IMR-90 (cell line): ENCODE data around the gene MOAP1. TPM values are rescaled to one million over a fixed set of nuclear protein-coding genes. Genes with fewer than 3 reads are reported as not detected.

Experiments
- ATAC-seq: fragments of 200-7000 bp; cut with Tn5 transposase; 2 replicates; pipeline ENCODE4 v1.9.1; 2020; ENCODE audit warnings: low read depth, mild to moderate bottlenecking, moderate library complexity
- BruUV-seq: library from RNA; stranded (reverse); fragments of 400-500 nt; replicated peaks from 2 replicates; lab custom pipeline; 2021; lab: Mats Ljungman, UMichigan
- CTCF ChIA-PET: fragments of 300-600 bp; formaldehyde crosslinking; extraction: SDS; loops from one replicate; lab custom pipeline; 2021; ENCODE audit warnings: antibody characterized with exemption; lab: Yijun Ruan, JAX
- POLR2A ChIA-PET: fragments of 300-600 bp; sonication (Branson Sonifier 250); formaldehyde crosslinking; loops from one replicate; lab custom pipeline; 2022; ENCODE audit warnings: antibody characterized with exemption; ENCODE audit not compliant: unreplicated experiment; lab: Charles Lee
- DNase-seq: peaks from one replicate; pipeline ENCODE4 v3.0.0; 2013
- H2AFZ ChIP-seq: replicated peaks from 2 replicates; pipeline ENCODE3; 2013; ENCODE audit warnings: low read length, mild to moderate bottlenecking; ENCODE audit not compliant: poor library complexity
- H2AK5ac ChIP-seq: 2 replicates; pipeline ENCODE4 v1.6.1; 2013; ENCODE audit warnings: low read depth, low read length, inconsistent platforms
- H2AK9ac ChIP-seq: replicated peaks from 2 replicates; pipeline ENCODE3; 2013; ENCODE audit warnings: mild to moderate bottlenecking, low read depth, low read length, moderate library complexity; ENCODE audit not compliant: poor library complexity
- H2BK120ac ChIP-seq: 2 replicates; pipeline ENCODE4 v1.6.1; 2013; ENCODE audit warnings: low read depth, low read length, inconsistent platforms
- H2BK15ac ChIP-seq: 3 replicates; pipeline ENCODE4 v1.6.1; 2013; ENCODE audit warnings: low read depth, low read length, inconsistent platforms
- H2BK20ac ChIP-seq: 2 replicates; pipeline ENCODE4 v1.6.1; 2013; ENCODE audit warnings: low read depth, mild to moderate bottlenecking, inconsistent platforms, low read length, moderate library complexity
- H2BK5ac ChIP-seq: 2 replicates; pipeline ENCODE4 v1.6.1; 2013; ENCODE audit warnings: mild to moderate bottlenecking, low read depth, low read length, inconsistent platforms; ENCODE audit not compliant: poor library complexity, severe bottlenecking
- H3K14ac ChIP-seq: replicated peaks from 2 replicates; pipeline ENCODE4 v1.6.1; 2013; ENCODE audit warnings: low read depth, low read length, inconsistent platforms
- H3K18ac ChIP-seq: 2 replicates; pipeline ENCODE4 v1.6.1; 2013; ENCODE audit warnings: low read depth, low read length, control low read depth
- H3K23ac ChIP-seq: 2 replicates; pipeline ENCODE4 v1.6.1; 2013; ENCODE audit warnings: low read depth, low read length, inconsistent platforms
- H3K27ac ChIP-seq: 2 replicates; pipeline ENCODE4 v1.5.1; 2013; ENCODE audit warnings: mild to moderate bottlenecking, control low read depth, low read length; ENCODE audit not compliant: insufficient read depth
- H3K27me3 ChIP-seq: 2 replicates; pipeline ENCODE4 v1.6.1; 2013; ENCODE audit warnings: low read length; ENCODE audit not compliant: control insufficient read depth, insufficient read depth
- H3K36me3 ChIP-seq: 2 replicates; pipeline ENCODE4 v1.6.1; 2013; ENCODE audit warnings: low read length, mixed read lengths; ENCODE audit not compliant: control insufficient read depth, insufficient read depth
- H3K4ac ChIP-seq: 2 replicates; pipeline ENCODE4 v1.6.1; 2013; ENCODE audit warnings: low read depth, low read length, inconsistent platforms
- H3K4me1 ChIP-seq: 2 replicates; pipeline ENCODE4 v1.6.1; 2013; ENCODE audit warnings: low read length, mixed read lengths; ENCODE audit not compliant: control insufficient read depth, insufficient read depth
- H3K4me2 ChIP-seq: 2 replicates; pipeline ENCODE4 v1.6.1; 2013; ENCODE audit warnings: low read depth, mild to moderate bottlenecking, control low read depth, low read length, moderate library complexity
- H3K4me3 ChIP-seq: 2 replicates; pipeline ENCODE4 v1.5.1; 2013; ENCODE audit warnings: low read depth, mild to moderate bottlenecking, control low read depth, low read length, moderate library complexity; ENCODE audit not compliant: insufficient read depth
- H3K56ac ChIP-seq: 2 replicates; pipeline ENCODE4 v1.6.1; 2013; ENCODE audit warnings: low read length, inconsistent platforms; ENCODE audit not compliant: insufficient read depth; ENCODE audit errors: extremely low read depth
- H3K79me1 ChIP-seq, 2 experiments: 2 replicates each; pipeline ENCODE4 v1.6.1; 2013; ENCODE audit warnings: low read length in 2 of 2, inconsistent platforms in 1 of 2, low read depth in 1 of 2
- H3K9ac ChIP-seq: 2 replicates; pipeline ENCODE4 v1.6.1; 2013; ENCODE audit warnings: low read depth, low read length, control low read depth
- H3K9me1 ChIP-seq: 2 replicates; pipeline ENCODE4 v1.6.1; 2013; ENCODE audit warnings: low read length, inconsistent platforms; ENCODE audit not compliant: insufficient read depth
- H3K9me3 ChIP-seq: 2 replicates; pipeline ENCODE4 v1.6.1; 2013; ENCODE audit warnings: low read length; ENCODE audit not compliant: control insufficient read depth, insufficient read depth
- H4K20me1 ChIP-seq: 2 replicates; pipeline ENCODE4 v1.6.1; 2013; ENCODE audit warnings: low read length, inconsistent platforms; ENCODE audit not compliant: insufficient read depth
- H4K5ac ChIP-seq: 2 replicates; pipeline ENCODE4 v1.6.1; 2013; ENCODE audit warnings: mild to moderate bottlenecking, low read depth, low read length, control low read depth
- H4K8ac ChIP-seq, 2 experiments: 2 replicates each; pipeline ENCODE4 v1.6.1; 2013; ENCODE audit warnings: low read depth in 2 of 2, low read length in 2 of 2, control low read depth in 1 of 2, inconsistent platforms in 1 of 2
- H4K91ac ChIP-seq: 2 replicates; pipeline ENCODE4 v1.6.1; 2013; ENCODE audit warnings: low read depth, low read length, inconsistent platforms; ENCODE audit not compliant: insufficient read depth
- BHLHE40 ChIP-seq: fragments of 150-350 bp; IDR thresholded peaks from 2 replicates; pipeline ENCODE4 v1.6.1; 2016; ENCODE audit warnings: mild to moderate bottlenecking, low read depth, low read length
- CEBPB ChIP-seq: IDR thresholded peaks from 2 replicates; pipeline ENCODE4 v1.6.1; 2012; ENCODE audit warnings: low read depth, low read length, improper control_type of control experiment
- CHD1 ChIP-seq: IDR thresholded peaks from 2 replicates; pipeline ENCODE4 v1.6.1; 2012; ENCODE audit warnings: low read depth, low read length, improper control_type of control experiment
- CTCF ChIP-seq: conservative IDR thresholded peaks from 2 replicates; pipeline ENCODE4 v1.5.1; 2012; ENCODE audit warnings: mild to moderate bottlenecking, low read depth, low read length, improper control_type of control experiment
- ELK1 ChIP-seq: fragments of 150-350 bp; IDR thresholded peaks from 2 replicates; pipeline ENCODE4 v1.6.1; 2016; ENCODE audit warnings: low read depth, mild to moderate bottlenecking, low read length, moderate library complexity, borderline replicate concordance
- FOS ChIP-seq: fragments of 150-350 bp; IDR thresholded peaks from 2 replicates; pipeline ENCODE4 v1.6.1; 2016; ENCODE audit warnings: low read depth, low read length
- MAFK ChIP-seq: IDR thresholded peaks from 2 replicates; pipeline ENCODE4 v1.6.1; 2012; ENCODE audit warnings: low read depth, low read length, improper control_type of control experiment
- MAZ ChIP-seq: IDR thresholded peaks from 2 replicates; pipeline ENCODE4 v1.6.1; 2012; ENCODE audit warnings: low read depth, mild to moderate bottlenecking, low read length, improper control_type of control experiment, moderate library complexity, borderline replicate concordance
- MXI1 ChIP-seq: IDR thresholded peaks from 2 replicates; pipeline ENCODE4 v1.6.1; 2012; ENCODE audit warnings: low read depth, mild to moderate bottlenecking, low read length, moderate library complexity, borderline replicate concordance
- NFE2L2 ChIP-seq: fragments of 150-350 bp; IDR thresholded peaks from 2 replicates; pipeline ENCODE4 v1.6.1; 2016; ENCODE audit warnings: low read depth, mild to moderate bottlenecking, low read length
- POLR2A ChIP-seq: IDR thresholded peaks from 2 replicates; pipeline ENCODE4 v1.6.1; 2012; ENCODE audit warnings: mild to moderate bottlenecking, low read depth, low read length
- RAD21 ChIP-seq: IDR thresholded peaks from 2 replicates; pipeline ENCODE4 v1.6.1; 2012; ENCODE audit warnings: low read length, improper control_type of control experiment
- RCOR1 ChIP-seq: IDR thresholded peaks from 2 replicates; pipeline ENCODE4 v1.6.1; 2012; ENCODE audit warnings: mild to moderate bottlenecking, low read length, improper control_type of control experiment; ENCODE audit not compliant: insufficient replicate concordance
- RFX5 ChIP-seq: IDR thresholded peaks from 2 replicates; pipeline ENCODE4 v1.8.0; 2012; ENCODE audit warnings: low read depth, mild to moderate bottlenecking, low read length, moderate library complexity
- SMC3 ChIP-seq: fragments of 150-350 bp; IDR thresholded peaks from 2 replicates; pipeline ENCODE4 v1.6.1; 2016; ENCODE audit warnings: low read depth, mild to moderate bottlenecking, antibody characterized with exemption, low read length, moderate library complexity
- USF2 ChIP-seq: fragments of 150-350 bp; IDR thresholded peaks from 2 replicates; pipeline ENCODE4 v1.6.1; 2017; ENCODE audit warnings: mild to moderate bottlenecking, antibody characterized with exemption, low read length, low read depth
- WGBS, 2 experiments: methylation state at CpG; one replicate each; pipeline versions ENCODE4 v1.1.5 to v1.1.7; 2013; ENCODE audit warnings: missing lambda C conversion rate in 2 of 2; ENCODE audit not compliant: insufficient read length in 1 of 2; ENCODE audit errors: extremely low coverage in 2 of 2; 5-methylcytosine and 5-hydroxymethylcytosine counted together
- dilution Hi-C: fragments of 300-500 bp; cut with HindIII; formaldehyde crosslinking; loops from one replicate; pipeline ENCODE4 v1.14.3; 2018; ENCODE audit warnings: low sequenced_read_pairs; ENCODE audit not compliant: unreplicated experiment
- in situ Hi-C: fragments of 300-500 bp; cut with MboI; formaldehyde crosslinking; loops from 3 replicates; pipeline ENCODE4 v1.14.3; 2019; ENCODE audit warnings: low sequenced_read_pairs, inconsistent platforms, mixed read lengths
- intact Hi-C: fragments of 100-400 bp; cut with micrococcal nuclease; formaldehyde crosslinking; loops from 2 replicates; pipeline ENCODE4 v1.10.0; 2022
- polyA plus RNA-seq, 3 experiments: library from polyadenylated mRNA; depleted of rRNA; stranded (reverse); fragments of >200 nt; gene quantifications; 2 replicates each; pipeline ENCODE4 v1.2.3, GENCODE V29; 2012; ENCODE audit warnings: low replicate concordance in 1 of 3
- total RNA-seq: library from RNA; depleted of rRNA; stranded (reverse); fragments of >200 nt; gene quantifications from 2 replicates; pipeline ENCODE4 v1.2.3, GENCODE V29; 2012

Gene MOAP1
- total and polyA plus RNA-seq, 2 of the 4 experiments (the other 2 are of a cell fraction), result 9.9 to 13.2 TPM

- CTCF ChIA-PET, result interaction anchor here (0.6 kb wide), 1 partner anchor 24 kb away, joined by 4 read pairs; no protein-coding TSS in a partner anchor
Observed at GRCh38 chr14:93195316-93195999, 10.8 kb upstream of the MOAP1 start.

More at GRCh38 chr14:93195316-93195999, 10.8 kb upstream of the MOAP1 start:
- Histone ChIP-seq H4K8ac (no peak overlapping the region), H3K9me3 (no peaks in the 10 kb centered on the region), H3K4me1 (peaks cover 3% of the 10 kb centered on the region), H3K27ac (no peak overlapping the region), H3K27me3 (no peaks in the 10 kb centered on the region), H3K14ac (no peak overlapping the region), H2AK5ac (no peak overlapping the region), H2BK15ac (no peak overlapping the region), H3K4me2 (no peak overlapping the region), H3K9me1 (peaks cover 7% of the 10 kb centered on the region; the same call in 1 of the 2 replicates), H2BK120ac (no peak overlapping the region), H2AK9ac (no peak overlapping the region), H2BK20ac (no peak overlapping the region), H4K91ac (no peak overlapping the region), H3K23ac (no peak overlapping the region), H3K36me3 (0 out of 2 replicates have a peak, but pooled peaks cover 1% of the 10 kb centered on the region), H3K4ac (no peak overlapping the region), H3K18ac (no peak overlapping the region), H2BK5ac (no peak overlapping the region), H3K79me1 (peaks cover 0 to 4% of the 10 kb centered on the region in 2 experiments; a peak in 2 of 4 replicates), H2AFZ (no peak overlapping the region), H4K20me1 (no peaks in the 10 kb centered on the region), H3K56ac (no peak overlapping the region), H4K5ac (no peak overlapping the region), H3K4me3 (no peak overlapping the region), H3K9ac (no peak overlapping the region)
- ATAC-seq (no peak), DNase-seq (no peak)
- intact Hi-C loops, result no loop called here
- in situ Hi-C loops, result no loop called here
- dilution Hi-C loops, result no loop called here
- POLR2A ChIA-PET, result no interaction called here
- TF ChIP-seq MAZ, result no peak
- no peak for TF ChIP-seq CHD1
- TF ChIP-seq RAD21, result no peak
- TF ChIP-seq MAFK, result no peak
- TF ChIP-seq RCOR1, result no peak
- TF ChIP-seq MXI1, result no peak
- TF ChIP-seq SMC3, result no peak
- TF ChIP-seq FOS, result no peak
- TF ChIP-seq USF2, result no peak
- no peak for TF ChIP-seq POLR2A
- TF ChIP-seq RFX5, result no peak
- no peak for TF ChIP-seq BHLHE40
- no peak for TF ChIP-seq CTCF
- no peak for TF ChIP-seq ELK1
- no peak for TF ChIP-seq CEBPB
- TF ChIP-seq NFE2L2, result no peak
- no TSS peak for BruUV-seq
- no CpG with 5 or more reads among the region's 1 CpG for WGBS, 2 experiments
